ENCODE data around the gene BANP.
"Not testable (repeated sequence)": the region's sequence is repeated elsewhere in the genome, so short reads cannot be mapped to it uniquely, and the experiment has no call there.

Gene BANP

DNA sequence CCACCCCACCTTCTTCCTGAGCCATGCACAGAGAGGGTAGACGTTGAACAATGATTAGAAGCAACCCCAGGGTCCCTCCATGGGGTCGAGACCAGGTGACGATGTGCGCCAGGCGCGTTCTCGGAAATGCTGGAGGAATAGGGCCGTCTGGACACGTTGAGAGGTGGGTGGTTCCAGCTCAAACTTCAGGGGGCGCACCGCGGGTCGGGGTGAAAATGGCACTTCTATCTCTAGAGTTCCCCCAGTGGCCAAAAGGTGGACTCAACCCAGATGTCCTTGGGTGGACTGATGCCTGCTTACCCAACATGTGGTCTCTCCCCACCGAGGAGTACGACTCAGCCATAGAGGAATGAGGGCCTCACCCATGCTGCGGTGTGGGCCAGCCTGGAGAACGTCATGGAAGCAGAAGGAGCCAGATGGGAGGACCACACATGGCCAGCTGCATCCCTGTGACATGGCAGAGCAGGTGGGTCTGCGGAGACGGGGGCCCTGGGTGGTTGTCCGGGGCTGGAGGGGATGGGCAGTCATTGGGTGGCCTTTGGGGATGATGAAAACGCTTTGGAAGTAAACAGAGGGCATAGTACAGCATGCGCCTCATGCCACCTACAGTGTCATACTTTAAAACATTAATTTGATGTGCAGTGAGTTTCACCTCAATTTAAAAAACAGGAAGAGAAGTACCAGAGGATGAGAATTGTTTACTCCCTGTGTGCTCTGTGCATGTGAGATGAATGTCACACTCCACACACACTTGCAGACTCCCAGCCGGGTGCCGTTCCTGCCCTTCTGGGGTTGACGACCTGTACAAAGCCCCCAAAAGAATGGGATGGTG, 147.7 kb downstream of the BANP start:
- in situ Hi-C loops (cut with MboI; ENCODE audit: low sequenced_read_pairs), result not testable (repeated sequence)

GRCh38 chr16:88099563-88099890, 148.3 kb downstream of the BANP start:
- in situ Hi-C loops (cut with MboI; ENCODE audit: low sequenced_read_pairs), result no loop called here

GRCh38 chr16:88099956-88100355, 148.7 kb downstream of the BANP start:
- in situ Hi-C loops (cut with MboI; ENCODE audit: low sequenced_read_pairs), result not testable (repeated sequence)

DNA sequence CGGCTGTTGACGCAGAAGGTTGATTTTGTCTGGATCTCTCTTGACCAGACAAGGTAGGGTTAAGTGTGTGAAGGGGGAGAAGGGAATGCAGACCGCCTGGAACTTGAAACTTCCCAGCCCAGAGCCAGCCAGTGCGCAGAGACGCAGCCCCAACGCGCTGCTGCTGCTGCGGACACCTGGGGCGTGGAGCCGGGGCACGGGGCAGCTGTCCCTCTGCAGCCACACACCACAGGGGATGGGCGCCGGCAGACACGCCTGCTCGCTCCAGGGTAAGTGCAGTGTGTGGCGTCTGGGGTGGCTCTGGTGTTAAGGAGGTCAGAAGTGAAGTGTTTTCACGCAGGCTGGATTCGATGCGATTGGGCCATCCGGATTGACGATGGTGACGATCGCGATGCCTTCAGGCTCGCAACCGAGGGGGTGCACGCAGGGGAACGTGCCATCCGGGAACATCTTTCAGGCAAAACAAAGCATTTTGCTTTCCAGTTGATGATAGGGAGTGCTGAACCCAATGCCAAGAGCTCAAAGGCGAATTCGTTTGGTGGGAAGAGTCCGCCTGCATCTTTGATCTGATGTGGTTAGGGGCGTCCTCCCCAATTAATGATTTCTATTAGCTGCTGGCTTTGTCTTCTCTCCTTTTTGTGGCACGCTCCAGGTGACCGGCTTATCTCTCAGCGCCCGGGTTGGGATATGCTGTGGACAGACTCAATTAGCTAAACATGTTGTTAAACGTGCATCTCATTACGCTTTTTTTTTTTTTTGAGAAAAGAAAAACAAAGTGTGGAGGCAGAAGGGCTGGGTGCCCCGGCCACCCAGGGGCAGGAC, 149.8 kb downstream of the BANP start:
- in situ Hi-C loops (cut with MboI; ENCODE audit: low sequenced_read_pairs), result not testable (repeated sequence)

GRCh38 chr16:88101623-88102105, 150.4 kb downstream of the BANP start:
- in situ Hi-C loops (cut with MboI; ENCODE audit: low sequenced_read_pairs), result not testable (repeated sequence)

DNA sequence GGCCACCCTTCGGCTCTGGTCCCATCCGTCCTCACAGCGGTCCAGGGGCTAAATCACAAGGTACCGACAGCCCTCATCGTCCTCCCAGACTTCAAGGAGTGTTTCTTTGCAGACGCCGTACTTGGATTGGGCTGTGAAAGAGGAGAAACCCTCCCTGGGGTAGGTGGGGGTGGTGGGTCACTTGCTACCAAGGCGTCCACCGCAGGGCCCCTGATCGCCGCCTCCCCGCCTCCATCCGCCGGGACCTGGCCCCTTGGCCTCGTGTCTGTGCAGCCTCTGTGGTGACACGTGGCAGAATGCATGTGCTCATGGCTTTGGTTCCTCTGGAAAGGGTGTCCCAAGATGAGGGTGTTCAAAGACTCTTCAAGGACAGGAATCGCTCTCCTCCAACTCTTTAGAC, 151.4 kb downstream of the BANP start:
- in situ Hi-C loops (cut with MboI; ENCODE audit: low sequenced_read_pairs), result no loop called here

DNA sequence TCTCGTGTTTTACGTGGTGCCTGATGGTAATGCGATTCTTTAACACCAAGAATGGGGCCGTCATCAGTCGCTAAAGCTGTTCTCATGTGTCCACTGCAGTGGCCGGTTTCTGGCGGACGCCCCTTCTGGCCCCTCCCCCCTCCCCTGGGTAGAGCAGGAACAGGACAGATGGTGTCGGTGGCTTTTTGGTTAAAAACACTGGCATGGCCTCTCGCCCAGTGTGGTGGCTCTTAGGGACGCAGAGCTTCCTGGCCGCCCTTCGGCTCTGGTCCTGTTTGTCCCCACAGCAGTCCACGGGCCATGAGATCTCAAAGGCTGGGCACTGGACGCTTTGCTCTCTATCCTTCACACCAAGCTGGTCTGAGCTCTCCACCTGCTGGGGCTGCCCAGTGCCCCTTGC, 151.8 kb downstream of the BANP start:
- in situ Hi-C loops (cut with MboI; ENCODE audit: low sequenced_read_pairs), result no loop called here

- in situ Hi-C loops (cut with MboI; ENCODE audit: low sequenced_read_pairs), result no loop called here
These were observed 152.5 kb downstream of the BANP start for GRCh38 chr16:88103581-88104188.

DNA sequence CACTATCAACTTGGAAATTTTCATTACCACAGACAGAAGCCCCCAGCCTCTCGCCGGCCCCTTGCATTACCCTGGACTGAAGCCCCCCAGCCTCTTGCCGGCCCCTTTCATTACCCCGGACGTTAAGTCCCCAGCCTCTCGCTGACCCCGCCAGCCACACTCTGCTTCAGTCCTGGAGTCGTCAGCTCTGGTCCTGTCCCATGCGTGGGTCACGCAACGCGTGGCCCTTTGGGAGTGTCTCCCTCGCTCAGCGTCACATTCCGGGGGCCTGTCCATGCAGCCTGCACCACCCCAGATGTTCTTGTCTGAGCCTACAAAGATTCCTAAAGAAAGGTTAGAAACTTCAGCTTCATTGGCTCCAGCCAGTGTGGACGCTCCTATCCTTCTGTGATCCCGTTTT, 153.1 kb downstream of the BANP start:
- in situ Hi-C loops (cut with MboI; ENCODE audit: low sequenced_read_pairs), result not testable (repeated sequence)

DNA sequence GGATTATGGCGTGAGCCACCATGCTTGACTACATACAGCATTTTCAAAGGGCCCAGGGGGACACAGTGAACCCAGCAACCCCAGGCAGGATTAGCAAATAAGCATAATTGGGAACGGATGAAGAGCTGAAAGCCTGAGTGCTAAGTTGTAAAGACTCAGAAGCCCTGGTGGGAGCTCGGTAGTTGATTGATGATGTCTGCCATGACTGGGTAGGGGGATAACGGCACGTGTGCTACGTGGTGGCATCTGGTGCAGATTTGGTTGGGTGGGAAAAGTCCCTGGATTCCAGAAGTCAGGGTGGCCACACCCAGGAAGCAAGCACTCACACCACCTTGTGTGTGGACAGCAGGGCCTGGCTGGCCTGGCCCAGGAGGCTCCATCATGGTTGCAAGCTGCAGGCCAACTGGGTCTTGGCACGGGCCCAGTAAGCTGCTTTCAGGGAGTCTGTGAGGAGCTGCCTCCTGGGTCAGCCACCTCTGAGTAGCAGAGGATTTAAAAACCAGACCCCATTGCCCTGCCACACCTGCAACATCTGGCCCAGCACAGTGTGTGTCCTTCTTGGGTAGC, 154.4 kb downstream of the BANP start:
- in situ Hi-C loops (cut with MboI; ENCODE audit: low sequenced_read_pairs), result not testable (repeated sequence)

GRCh38 chr16:88106566-88106965, 155.3 kb downstream of the BANP start:
- in situ Hi-C loops (cut with MboI; ENCODE audit: low sequenced_read_pairs), result not testable (repeated sequence)

- in situ Hi-C loops (cut with MboI; ENCODE audit: low sequenced_read_pairs), result no loop called here
These were observed 157.5 kb downstream of the BANP start for GRCh38 chr16:88108762-88109161.

DNA sequence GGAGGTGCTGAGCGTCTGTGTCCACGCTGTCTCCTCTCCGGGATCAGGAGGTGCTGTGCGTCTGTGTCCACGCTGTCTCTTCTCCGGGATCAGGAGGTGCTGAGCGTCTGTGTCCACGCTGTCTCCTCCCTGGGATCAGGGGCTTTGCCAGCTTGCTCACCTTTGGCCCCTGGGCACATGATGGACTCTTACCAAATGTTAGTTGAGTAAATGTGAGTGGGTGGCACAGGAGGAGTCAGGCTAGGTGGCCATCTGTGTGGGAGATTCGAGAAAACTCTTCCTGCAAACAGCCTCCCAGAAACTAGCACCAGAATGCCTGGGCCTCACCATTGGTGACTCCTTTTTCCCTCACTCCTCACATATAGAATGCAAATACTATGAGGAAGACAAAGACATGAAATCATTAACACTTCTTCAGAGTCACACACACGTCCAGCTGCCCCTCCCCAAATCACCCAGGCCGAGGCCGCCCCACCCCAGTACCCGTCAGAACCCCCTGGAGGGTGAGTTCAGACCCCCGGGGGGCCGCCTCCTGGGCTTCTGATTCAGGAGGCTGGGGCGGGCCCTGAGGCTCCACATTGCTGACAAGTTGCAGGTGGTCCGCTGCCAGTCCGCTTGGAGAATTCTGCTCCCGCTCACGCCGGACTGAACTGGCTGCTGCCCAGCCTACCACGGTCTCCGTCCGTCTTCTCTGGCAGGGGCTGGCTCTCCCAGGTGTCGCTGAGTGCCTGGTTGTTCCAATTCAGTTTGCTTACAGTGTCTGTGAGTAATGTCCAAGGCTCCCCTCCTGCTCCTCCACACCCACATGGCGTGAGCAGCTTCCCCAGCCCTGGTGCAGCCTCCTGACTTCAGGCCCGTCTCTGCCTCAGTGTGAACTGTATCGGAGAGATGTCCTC, 158.7 kb downstream of the BANP start:
- in situ Hi-C loops (cut with MboI; ENCODE audit: low sequenced_read_pairs), result not testable (repeated sequence)

GRCh38 chr16:88110875-88111494, 159.8 kb downstream of the BANP start:
- in situ Hi-C loops (cut with MboI; ENCODE audit: low sequenced_read_pairs), result not testable (repeated sequence)

- in situ Hi-C loops (cut with MboI; ENCODE audit: low sequenced_read_pairs), result not testable (repeated sequence)
These were observed 160.7 kb downstream of the BANP start for GRCh38 chr16:88111976-88112375.

GRCh38 chr16:88113545-88114045, 162.4 kb downstream of the BANP start:
- in situ Hi-C loops (cut with MboI; ENCODE audit: low sequenced_read_pairs), result no loop called here

- in situ Hi-C loops (cut with MboI; ENCODE audit: low sequenced_read_pairs), result not testable (repeated sequence)
These were observed 163.5 kb downstream of the BANP start for GRCh38 chr16:88114541-88115228.

- in situ Hi-C loops (cut with MboI; ENCODE audit: low sequenced_read_pairs), result no loop called here
These were observed 164.9 kb downstream of the BANP start for GRCh38 chr16:88116121-88116520.

GRCh38 chr16:88117476-88117868, 166.2 kb downstream of the BANP start:
- in situ Hi-C loops (cut with MboI; ENCODE audit: low sequenced_read_pairs), result no loop called here

All from HL-60/S4 treated with phorbol 12-myristate 13-acetate at 8.2 ng/mL for 4 days and 3 days (cell line).